Measurements from ENCODE around the gene DNAJC17. TPM values are rescaled to one million over a fixed set of nuclear protein-coding genes. Genes with fewer than 3 reads are reported as not detected.

DNAJC17 gene
- total RNA-seq, 1 donor from 2014 or later: 44.4 TPM

DNA sequence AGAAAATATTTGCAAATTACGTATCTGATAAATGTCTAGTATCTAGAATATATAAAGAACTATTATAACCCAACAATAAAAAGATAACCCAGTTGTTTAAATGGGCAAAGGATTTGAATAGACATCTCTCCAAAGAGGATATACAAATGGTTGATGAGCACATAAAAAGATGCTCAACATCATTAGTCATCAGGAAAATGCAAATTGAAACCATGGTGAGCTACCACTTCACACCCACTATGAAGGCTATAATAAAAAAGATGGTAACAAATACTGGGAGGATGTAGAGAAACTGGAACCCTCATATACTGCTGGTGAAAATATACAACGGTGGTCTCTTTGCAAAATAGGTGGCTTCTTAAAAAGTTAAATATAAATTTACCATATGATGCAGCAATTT lies 84.3 kb downstream of the DNAJC17 start:
- H3K9me3 Mint-ChIP-seq: no peaks in the 10 kb centered on the region
- H3K4me3 Mint-ChIP-seq (ENCODE audit: low read depth): no peak overlapping the region
- DNase-seq (ENCODE audit: low spot score): no peak
- peaks cover 51% of the 10 kb centered on the region for H3K36me3 Mint-ChIP-seq (ENCODE audit: low read depth)
- intact Hi-C loops (cut with micrococcal nuclease): no loop called here
- no peaks in the 10 kb centered on the region for H3K27me3 Mint-ChIP-seq (ENCODE audit: low read depth)
- no peak overlapping the region for H3K27ac Mint-ChIP-seq
- H3K4me1 Mint-ChIP-seq (ENCODE audit: low read depth): peaks cover 9% of the 10 kb centered on the region

- no peaks in the 10 kb centered on the region for H3K27me3 Mint-ChIP-seq (ENCODE audit: low read depth)
- H3K27ac Mint-ChIP-seq: peak overlapping the region; percentile 26
- no peaks in the 10 kb centered on the region for H3K9me3 Mint-ChIP-seq
- peaks cover 9% of the 10 kb centered on the region for H3K4me1 Mint-ChIP-seq (ENCODE audit: low read depth)
- no peak overlapping the region for H3K4me3 Mint-ChIP-seq (ENCODE audit: low read depth)
- intact Hi-C loops (cut with micrococcal nuclease): no loop called here
- peaks cover 53% of the 10 kb centered on the region for H3K36me3 Mint-ChIP-seq (ENCODE audit: low read depth)
- DNase-seq (ENCODE audit: low spot score): no peak
Measured at GRCh38 chr15:40722354-40722753, 84.9 kb downstream of the DNAJC17 start.

GRCh38 chr15:40721701-40722100 lies 85.6 kb downstream of the DNAJC17 start:
- Mint-ChIP-seq H3K36me3 (ENCODE audit: low read depth) (peaks cover 52% of the 10 kb centered on the region), H3K4me1 (ENCODE audit: low read depth) (peaks cover 9% of the 10 kb centered on the region), H3K27me3 (ENCODE audit: low read depth) (no peaks in the 10 kb centered on the region), H3K4me3 (ENCODE audit: low read depth) (no peak overlapping the region), H3K9me3 (no peaks in the 10 kb centered on the region), H3K27ac (no peak overlapping the region)
- intact Hi-C loops (cut with micrococcal nuclease): no loop called here
- DNase-seq (ENCODE audit: low spot score): no peak

DNA sequence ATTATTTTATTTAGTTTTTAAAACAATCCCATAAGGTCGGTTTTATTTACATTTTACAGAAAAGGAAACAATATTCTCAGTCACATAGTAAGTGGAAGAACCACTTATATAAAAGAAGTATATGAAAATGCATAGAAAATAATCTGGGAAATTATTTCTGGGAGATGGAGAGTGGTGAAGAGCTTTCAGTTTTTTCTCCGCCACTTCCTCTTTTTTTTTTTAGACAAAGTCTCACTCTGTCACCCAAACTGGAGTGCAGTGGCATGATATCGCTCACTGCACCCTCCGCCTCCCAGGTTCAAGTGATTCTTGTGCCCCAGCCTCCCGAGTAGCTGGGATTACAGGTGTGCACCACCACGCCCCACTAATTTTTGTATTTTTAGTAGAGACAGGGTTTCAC lies 91.1 kb downstream of the DNAJC17 start:
- intact Hi-C loops (cut with micrococcal nuclease): no loop called here
- no peak overlapping the region for H3K4me3 Mint-ChIP-seq (ENCODE audit: low read depth)
- H3K36me3 Mint-ChIP-seq (ENCODE audit: low read depth): peaks cover 55% of the 10 kb centered on the region
- H3K9me3 Mint-ChIP-seq: no peaks in the 10 kb centered on the region
- H3K4me1 Mint-ChIP-seq (ENCODE audit: low read depth): no peaks in the 10 kb centered on the region
- DNase-seq (ENCODE audit: low spot score): no peak
- no peak overlapping the region for H3K27ac Mint-ChIP-seq
- no peaks in the 10 kb centered on the region for H3K27me3 Mint-ChIP-seq (ENCODE audit: low read depth)

Other genes with a start within 250 kb of the DNAJC17 start
- 32.7 and 34.0 TPM in 2 replicates for gene CCDC32, start 242.4 kb downstream of the DNAJC17 start, total RNA-seq
- 18.6 and 18.8 TPM in 2 replicates for gene RPUSD2, start 238.2 kb downstream of the DNAJC17 start, total RNA-seq
- 30.6 and 30.8 TPM in 2 replicates for gene KNL1, start 213.2 kb downstream of the DNAJC17 start, total RNA-seq
- gene RAD51, start 112.3 kb downstream of the DNAJC17 start, total RNA-seq: 51.4 and 53.8 TPM in 2 replicates
- gene RMDN3, start 52.2 kb downstream of the DNAJC17 start, total RNA-seq: 28.3 and 30.6 TPM in 2 replicates
- gene GCHFR, start 43.4 kb downstream of the DNAJC17 start, total RNA-seq: 43.7 and 44.7 TPM in 2 replicates
- gene C15orf62, start 37.5 kb downstream of the DNAJC17 start, total RNA-seq: 0.48 and 0.76 TPM in 2 replicates
- gene ZFYVE19, start 384 bp downstream of the DNAJC17 start, total RNA-seq: 37.6 and 39.3 TPM in 2 replicates
- gene PPP1R14D, start 21.2 kb upstream of the DNAJC17 start, total RNA-seq: not detected in 2 replicates
- gene SPINT1, start 36.6 kb upstream of the DNAJC17 start, total RNA-seq: 22.5 and 24.5 TPM in 2 replicates
- gene RHOV, start 66.8 kb upstream of the DNAJC17 start, total RNA-seq: 0.80 and 0.82 TPM in 2 replicates
- 12.6 and 13.1 TPM in 2 replicates for gene VPS18, start 87.0 kb upstream of the DNAJC17 start, total RNA-seq
- 0.14 and 0.37 TPM in 2 replicates for gene DLL4, start 121.9 kb upstream of the DNAJC17 start, total RNA-seq
- 3.6 and 4.5 TPM in 2 replicates for gene CHAC1, start 146.0 kb upstream of the DNAJC17 start, total RNA-seq